OCI-LY3 (cell line): ENCODE data around the gene BCL2L2.
"Not testable (repeated sequence)": the region's sequence is repeated elsewhere in the genome, so short reads cannot be mapped to it uniquely, and the experiment has no call there.

Experiments
- CTCF ChIP-seq: fragments of 200-600, 300-600 bp; sonication (generic); IDR thresholded peaks from 2 replicates; pipeline ENCODE4 v1.5.1; 2014; ENCODE audit warnings: antibody characterized with exemption, low read length, low read depth
- EZH2phosphoT487 ChIP-seq: fragments of 200-600 bp; shearing (Covaris generic); IDR thresholded peaks from 2 replicates; pipeline ENCODE4 v1.6.1; 2018; ENCODE audit warnings: antibody characterized with exemption, mixed run types, low read depth

- not testable (repeated sequence) for TF ChIP-seq CTCF, EZH2phosphoT487
These were observed 28.7 kb upstream of the BCL2L2 start for GRCh38 chr14:23277928-23278327.
